K562 (cell line): ENCODE measurements around the gene TMEM11. TPM values are rescaled to one million over a fixed set of nuclear protein-coding genes. Genes with fewer than 3 reads are reported as not detected.

Experiments used
- CBFA2T2 ChIP-seq: fragments of 450-650 bp; conservative IDR thresholded peaks from 2 replicates; pipeline ENCODE4 v1.6.1; 2017; ENCODE audit warnings: mild to moderate bottlenecking
- NFXL1 ChIP-seq: fragments of 450-650 bp; formaldehyde crosslinking; IDR thresholded peaks from 2 replicates; pipeline ENCODE4 v1.4.0; 2021; ENCODE audit warnings: mild to moderate bottlenecking
- RFX5 ChIP-seq: IDR thresholded peaks from 2 replicates; pipeline ENCODE4 v1.6.1; 2011; ENCODE audit warnings: low read depth, mild to moderate bottlenecking, improper control_type of control experiment, low read length
- SAFB ChIP-seq: fragments of 200-400 bp; formaldehyde crosslinking; IDR thresholded peaks from 2 replicates; pipeline ENCODE4 v1.6.1; 2017; ENCODE audit warnings: low read depth, low read length, borderline replicate concordance
- TEAD2 ChIP-seq: fragments of 450-650 bp; IDR thresholded peaks from 2 replicates; pipeline ENCODE4 v1.6.1; 2016; ENCODE audit warnings: missing genetic modification characterization, control low read depth, missing compliant biosample characterization
- ZBTB17 ChIP-seq: fragments of 450-650 bp; formaldehyde crosslinking; IDR thresholded peaks from 2 replicates; pipeline ENCODE4 v1.4.0; 2020; ENCODE audit warnings: mild to moderate bottlenecking
- ZNF124 ChIP-seq: sonication (generic); formaldehyde crosslinking; IDR thresholded peaks from 2 replicates; pipeline ENCODE4 v1.8.1; 2022; ENCODE audit warnings: missing genetic modification reagents
- ZNF282 ChIP-seq: sonication (generic); formaldehyde crosslinking; IDR thresholded peaks from 2 replicates; pipeline ENCODE4 v1.8.1; 2023; ENCODE audit warnings: missing genetic modification reagents
- ZNF445 ChIP-seq: fragments of 250-450 bp; sonication (Bioruptor Pico); IDR thresholded peaks from 2 replicates; pipeline ENCODE4 v1.4.0; 2020; ENCODE audit warnings: low read depth, mild to moderate bottlenecking, moderate library complexity
- ZNF76 ChIP-seq: fragments of 250-450 bp; sonication (Bioruptor Pico); IDR thresholded peaks from 2 replicates; pipeline ENCODE4 v1.4.0; 2020; ENCODE audit warnings: mild to moderate bottlenecking, moderate library complexity, borderline replicate concordance
- ZSCAN32 ChIP-seq: fragments of 450-650 bp; formaldehyde crosslinking; IDR thresholded peaks from 2 replicates; pipeline ENCODE4 v1.4.0; 2020; ENCODE audit warnings: mild to moderate bottlenecking, moderate library complexity
- polyA plus RNA-seq, 8 experiments: library from polyadenylated mRNA; depleted of rRNA in 4 of 8; stranded (reverse) in 5 of 8; unstranded in 3 of 8; fragments of >200 nt; fragmentation: Nextera tagmentation in 2 of 8; fragmentation: Illumina TruSeq in 1 of 8; extraction: Ambion mirVana in 2 of 8; extraction: Trizol in 1 of 8; gene quantifications; 2 replicates each; pipeline versions ENCODE4 v1.2.1 to v1.2.3, GENCODE V29; 2011 to 2014; ENCODE audit warnings: inconsistent platforms in 1 of 8, missing spikeins in 1 of 8
- total RNA-seq, 7 experiments: library from RNA; depleted of rRNA in 6 of 7; stranded (reverse); fragments of >200 nt in 6 of 7; fragmentation: Illumina TruSeq in 2 of 7; extraction: Trizol in 2 of 7; gene quantifications; 2 replicates each; pipeline versions ENCODE4 v1.2.1 to v1.2.3, GENCODE V29; 2011 to 2021; ENCODE audit warnings: low replicate concordance in 1 of 7
- TF ChIP-seq, protein P1 (sequence below): fragments of 250-450 bp; sonication (Bioruptor Pico); IDR thresholded peaks from 2 replicates; pipeline ENCODE4 v1.5.0; 2022; ENCODE audit warnings: mild to moderate bottlenecking
- TF ChIP-seq, protein P2 (sequence below): IDR thresholded peaks from 2 replicates; pipeline ENCODE4 v1.6.1; 2014; ENCODE audit warnings: antibody characterized with exemption
- TF ChIP-seq, protein P3 (sequence below), 2 experiments: fragments of 450-650 bp in 1 of 2; sonication (generic) in 1 of 2; formaldehyde crosslinking; conservative IDR thresholded peaks; 2 replicates each; pipeline versions ENCODE4 v1.4.0 to v1.8.1; 2020 to 2022; ENCODE audit warnings: mild to moderate bottlenecking in 1 of 2, missing genetic modification reagents in 1 of 2
- TF ChIP-seq, protein P4 (sequence below): fragments of 250-450 bp; sonication (Bioruptor Pico); IDR thresholded peaks from 2 replicates; pipeline ENCODE4 v1.8.0; 2022; ENCODE audit warnings: inconsistent platforms, mild to moderate bottlenecking, moderate library complexity, borderline replicate concordance
- TF ChIP-seq, protein P5 (sequence below): fragments of 450-650 bp; IDR thresholded peaks from 2 replicates; pipeline ENCODE4 v1.6.1; 2014; ENCODE audit warnings: low read depth, mild to moderate bottlenecking, moderate library complexity, borderline replicate concordance
- TF ChIP-seq, protein P6 (sequence below): fragments of 450-650 bp; formaldehyde crosslinking; conservative IDR thresholded peaks from 2 replicates; pipeline ENCODE4 v1.4.0; 2022; ENCODE audit warnings: mild to moderate bottlenecking, missing genetic modification characterization

Gene TMEM11
- total and polyA plus RNA-seq, 9 of the 15 experiments (the other 6 are each of a cell fraction or from before 2014, with no cell fraction given) = 12.0 to 40.7 (median 30.0) TPM

DNA sequence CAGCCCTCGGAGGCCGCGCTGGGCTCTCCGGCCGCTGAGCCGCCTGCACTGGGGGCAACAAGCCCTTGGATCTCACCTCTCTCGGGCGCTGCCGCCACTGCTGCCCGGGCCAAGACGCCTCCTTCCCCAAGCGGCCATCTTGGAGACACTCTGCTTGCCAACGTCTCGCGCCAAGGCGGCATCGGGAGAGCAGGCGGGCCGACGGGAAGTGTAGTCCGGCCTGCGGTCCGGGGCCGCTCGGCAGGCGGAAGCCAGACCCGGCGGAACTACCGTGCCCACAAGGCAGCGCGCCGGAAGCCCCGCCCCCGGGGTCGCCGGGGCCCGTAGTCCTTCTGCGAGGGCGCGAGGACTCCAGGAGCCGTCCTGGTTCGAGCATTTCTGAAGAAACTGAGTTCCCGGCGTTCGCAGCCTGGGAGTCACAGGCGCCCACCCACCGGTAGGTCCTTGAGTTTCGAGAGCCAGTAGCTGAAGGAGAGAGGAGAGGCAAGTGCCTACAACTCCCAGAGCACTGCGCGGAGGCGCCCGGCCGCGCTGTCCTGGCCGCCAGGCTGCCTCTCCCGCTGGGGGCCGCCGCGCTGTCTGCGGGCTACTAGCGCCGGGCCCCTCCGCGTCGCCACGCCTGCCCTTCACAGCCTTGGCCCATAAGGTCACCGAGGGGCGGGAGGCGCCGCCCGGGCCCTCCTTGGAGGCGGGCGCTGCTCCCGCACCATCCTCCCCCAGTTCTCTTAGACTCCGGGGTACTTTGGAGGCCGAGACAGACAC lies at the start of gene TMEM11 (continued):
- TF ChIP-seq, protein P1, sequence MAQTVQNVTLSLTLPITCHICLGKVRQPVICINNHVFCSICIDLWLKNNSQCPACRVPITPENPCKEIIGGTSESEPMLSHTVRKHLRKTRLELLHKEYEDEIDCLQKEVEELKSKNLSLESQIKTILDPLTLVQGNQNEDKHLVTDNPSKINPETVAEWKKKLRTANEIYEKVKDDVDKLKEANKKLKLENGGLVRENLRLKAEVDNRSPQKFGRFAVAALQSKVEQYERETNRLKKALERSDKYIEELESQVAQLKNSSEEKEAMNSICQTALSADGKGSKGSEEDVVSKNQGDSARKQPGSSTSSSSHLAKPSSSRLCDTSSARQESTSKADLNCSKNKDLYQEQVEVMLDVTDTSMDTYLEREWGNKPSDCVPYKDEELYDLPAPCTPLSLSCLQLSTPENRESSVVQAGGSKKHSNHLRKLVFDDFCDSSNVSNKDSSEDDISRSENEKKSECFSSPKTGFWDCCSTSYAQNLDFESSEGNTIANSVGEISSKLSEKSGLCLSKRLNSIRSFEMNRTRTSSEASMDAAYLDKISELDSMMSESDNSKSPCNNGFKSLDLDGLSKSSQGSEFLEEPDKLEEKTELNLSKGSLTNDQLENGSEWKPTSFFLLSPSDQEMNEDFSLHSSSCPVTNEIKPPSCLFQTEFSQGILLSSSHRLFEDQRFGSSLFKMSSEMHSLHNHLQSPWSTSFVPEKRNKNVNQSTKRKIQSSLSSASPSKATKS (CRISPR knock-in tag) = no peak
- TF ChIP-seq ZSCAN32 (CRISPR knock-in tag) (no peak), RFX5 (no peak), TEAD2 (no peak), NFXL1 (CRISPR knock-in tag) (no peak), ZNF445 (CRISPR knock-in tag) (no peak), CBFA2T2 (no peak), ZNF76 (peak; percentile 74), ZNF282 (CRISPR knock-in tag) (no peak), SAFB (no peak), ZNF124 (CRISPR knock-in tag) (no peak), ZBTB17 (peak; percentile 53; the same call in 1 of the 2 replicates)
- TF ChIP-seq, protein P2, sequence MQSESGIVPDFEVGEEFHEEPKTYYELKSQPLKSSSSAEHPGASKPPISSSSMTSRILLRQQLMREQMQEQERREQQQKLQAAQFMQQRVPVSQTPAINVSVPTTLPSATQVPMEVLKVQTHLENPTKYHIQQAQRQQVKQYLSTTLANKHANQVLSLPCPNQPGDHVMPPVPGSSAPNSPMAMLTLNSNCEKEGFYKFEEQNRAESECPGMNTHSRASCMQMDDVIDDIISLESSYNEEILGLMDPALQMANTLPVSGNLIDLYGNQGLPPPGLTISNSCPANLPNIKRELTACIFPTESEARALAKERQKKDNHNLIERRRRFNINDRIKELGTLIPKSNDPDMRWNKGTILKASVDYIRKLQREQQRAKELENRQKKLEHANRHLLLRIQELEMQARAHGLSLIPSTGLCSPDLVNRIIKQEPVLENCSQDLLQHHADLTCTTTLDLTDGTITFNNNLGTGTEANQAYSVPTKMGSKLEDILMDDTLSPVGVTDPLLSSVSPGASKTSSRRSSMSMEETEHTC = no peak
- TF ChIP-seq, protein P3, sequence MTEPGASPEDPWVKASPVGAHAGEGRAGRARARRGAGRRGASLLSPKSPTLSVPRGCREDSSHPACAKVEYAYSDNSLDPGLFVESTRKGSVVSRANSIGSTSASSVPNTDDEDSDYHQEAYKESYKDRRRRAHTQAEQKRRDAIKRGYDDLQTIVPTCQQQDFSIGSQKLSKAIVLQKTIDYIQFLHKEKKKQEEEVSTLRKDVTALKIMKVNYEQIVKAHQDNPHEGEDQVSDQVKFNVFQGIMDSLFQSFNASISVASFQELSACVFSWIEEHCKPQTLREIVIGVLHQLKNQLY (CRISPR knock-in tag; conservative IDR thresholded peaks at IDR 0.05) = no peak
- TF ChIP-seq, protein P4, sequence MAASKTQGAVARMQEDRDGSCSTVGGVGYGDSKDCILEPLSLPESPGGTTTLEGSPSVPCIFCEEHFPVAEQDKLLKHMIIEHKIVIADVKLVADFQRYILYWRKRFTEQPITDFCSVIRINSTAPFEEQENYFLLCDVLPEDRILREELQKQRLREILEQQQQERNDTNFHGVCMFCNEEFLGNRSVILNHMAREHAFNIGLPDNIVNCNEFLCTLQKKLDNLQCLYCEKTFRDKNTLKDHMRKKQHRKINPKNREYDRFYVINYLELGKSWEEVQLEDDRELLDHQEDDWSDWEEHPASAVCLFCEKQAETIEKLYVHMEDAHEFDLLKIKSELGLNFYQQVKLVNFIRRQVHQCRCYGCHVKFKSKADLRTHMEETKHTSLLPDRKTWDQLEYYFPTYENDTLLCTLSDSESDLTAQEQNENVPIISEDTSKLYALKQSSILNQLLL = no peak
- TF ChIP-seq, protein P5, sequence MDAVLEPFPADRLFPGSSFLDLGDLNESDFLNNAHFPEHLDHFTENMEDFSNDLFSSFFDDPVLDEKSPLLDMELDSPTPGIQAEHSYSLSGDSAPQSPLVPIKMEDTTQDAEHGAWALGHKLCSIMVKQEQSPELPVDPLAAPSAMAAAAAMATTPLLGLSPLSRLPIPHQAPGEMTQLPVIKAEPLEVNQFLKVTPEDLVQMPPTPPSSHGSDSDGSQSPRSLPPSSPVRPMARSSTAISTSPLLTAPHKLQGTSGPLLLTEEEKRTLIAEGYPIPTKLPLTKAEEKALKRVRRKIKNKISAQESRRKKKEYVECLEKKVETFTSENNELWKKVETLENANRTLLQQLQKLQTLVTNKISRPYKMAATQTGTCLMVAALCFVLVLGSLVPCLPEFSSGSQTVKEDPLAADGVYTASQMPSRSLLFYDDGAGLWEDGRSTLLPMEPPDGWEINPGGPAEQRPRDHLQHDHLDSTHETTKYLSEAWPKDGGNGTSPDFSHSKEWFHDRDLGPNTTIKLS = peak; percentile 97
- TF ChIP-seq, protein P6, sequence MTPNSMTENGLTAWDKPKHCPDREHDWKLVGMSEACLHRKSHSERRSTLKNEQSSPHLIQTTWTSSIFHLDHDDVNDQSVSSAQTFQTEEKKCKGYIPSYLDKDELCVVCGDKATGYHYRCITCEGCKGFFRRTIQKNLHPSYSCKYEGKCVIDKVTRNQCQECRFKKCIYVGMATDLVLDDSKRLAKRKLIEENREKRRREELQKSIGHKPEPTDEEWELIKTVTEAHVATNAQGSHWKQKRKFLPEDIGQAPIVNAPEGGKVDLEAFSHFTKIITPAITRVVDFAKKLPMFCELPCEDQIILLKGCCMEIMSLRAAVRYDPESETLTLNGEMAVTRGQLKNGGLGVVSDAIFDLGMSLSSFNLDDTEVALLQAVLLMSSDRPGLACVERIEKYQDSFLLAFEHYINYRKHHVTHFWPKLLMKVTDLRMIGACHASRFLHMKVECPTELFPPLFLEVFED = peak; percentile 26; the same call in 1 of the 2 replicates
